AG04449 (cell line): Measurements from ENCODE around the gene CTSC.
"Not testable (repeated sequence)": the region's sequence is repeated elsewhere in the genome, so short reads cannot be mapped to it uniquely, and the experiment has no call there.

Source experiments
- CTCF ChIA-PET: fragments of 350-600 bp; formaldehyde crosslinking; extraction: SDS; loops from one replicate; lab custom pipeline; 2021; ENCODE audit warnings: antibody characterized with exemption; lab: Yijun Ruan, JAX
- POLR2A ChIA-PET: fragments of 400-600, 350-600 bp; formaldehyde crosslinking; extraction: SDS; loops from one replicate; lab custom pipeline; 2020; ENCODE audit warnings: antibody characterized with exemption, inconsistent platforms; lab: Yijun Ruan, JAX
- DNase-seq: peaks from one replicate; pipeline ENCODE4 v3.0.0-alpha.2; 2010; ENCODE audit warnings: low read depth, low spot score
- H3K4me3 ChIP-seq: 2 replicates; pipeline ENCODE4 v1.5.1; 2011; ENCODE audit warnings: low read depth, mild to moderate bottlenecking, control low read depth, low read length
- TF ChIP-seq, protein P1 (sequence below): IDR thresholded peaks from one replicate; pipeline ENCODE4 v1.5.1; 2011; ENCODE audit warnings: mild to moderate bottlenecking, moderate library complexity, low read length, control low read depth, inconsistent platforms; ENCODE audit not compliant: insufficient read depth; ENCODE audit errors: missing control alignments

The CTSC gene

DNA sequence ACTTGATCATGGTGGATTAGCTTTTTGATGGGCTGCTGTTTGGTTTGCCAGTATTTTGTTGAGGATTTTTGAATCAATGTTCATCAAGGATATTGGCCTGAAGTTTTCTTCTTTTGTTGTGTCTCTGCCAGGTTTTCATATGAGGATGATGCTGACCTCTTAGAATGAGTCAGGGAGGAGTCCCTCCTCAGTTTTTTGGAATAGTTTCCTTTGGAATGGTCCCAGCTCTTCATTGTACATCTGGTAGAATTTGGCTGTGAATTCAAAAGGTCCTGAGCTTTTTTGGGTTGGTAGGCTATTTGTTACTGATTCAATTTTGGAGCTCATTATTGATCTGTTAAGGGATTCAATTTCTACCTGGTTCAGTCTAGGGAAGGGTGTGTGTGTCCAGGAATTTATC is 78.1 kb downstream of the CTSC start:
- TF ChIP-seq, protein P1, sequence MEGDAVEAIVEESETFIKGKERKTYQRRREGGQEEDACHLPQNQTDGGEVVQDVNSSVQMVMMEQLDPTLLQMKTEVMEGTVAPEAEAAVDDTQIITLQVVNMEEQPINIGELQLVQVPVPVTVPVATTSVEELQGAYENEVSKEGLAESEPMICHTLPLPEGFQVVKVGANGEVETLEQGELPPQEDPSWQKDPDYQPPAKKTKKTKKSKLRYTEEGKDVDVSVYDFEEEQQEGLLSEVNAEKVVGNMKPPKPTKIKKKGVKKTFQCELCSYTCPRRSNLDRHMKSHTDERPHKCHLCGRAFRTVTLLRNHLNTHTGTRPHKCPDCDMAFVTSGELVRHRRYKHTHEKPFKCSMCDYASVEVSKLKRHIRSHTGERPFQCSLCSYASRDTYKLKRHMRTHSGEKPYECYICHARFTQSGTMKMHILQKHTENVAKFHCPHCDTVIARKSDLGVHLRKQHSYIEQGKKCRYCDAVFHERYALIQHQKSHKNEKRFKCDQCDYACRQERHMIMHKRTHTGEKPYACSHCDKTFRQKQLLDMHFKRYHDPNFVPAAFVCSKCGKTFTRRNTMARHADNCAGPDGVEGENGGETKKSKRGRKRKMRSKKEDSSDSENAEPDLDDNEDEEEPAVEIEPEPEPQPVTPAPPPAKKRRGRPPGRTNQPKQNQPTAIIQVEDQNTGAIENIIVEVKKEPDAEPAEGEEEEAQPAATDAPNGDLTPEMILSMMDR, result no peak
- ChIA-PET POLR2A (no interaction called here), CTCF (interaction anchor here (1.6 kb wide), 1 partner anchor 285 kb away, joined by 5 read pairs; no protein-coding TSS in a partner anchor)
- H3K4me3 ChIP-seq, result no peak overlapping the region
- no peak for DNase-seq

DNA sequence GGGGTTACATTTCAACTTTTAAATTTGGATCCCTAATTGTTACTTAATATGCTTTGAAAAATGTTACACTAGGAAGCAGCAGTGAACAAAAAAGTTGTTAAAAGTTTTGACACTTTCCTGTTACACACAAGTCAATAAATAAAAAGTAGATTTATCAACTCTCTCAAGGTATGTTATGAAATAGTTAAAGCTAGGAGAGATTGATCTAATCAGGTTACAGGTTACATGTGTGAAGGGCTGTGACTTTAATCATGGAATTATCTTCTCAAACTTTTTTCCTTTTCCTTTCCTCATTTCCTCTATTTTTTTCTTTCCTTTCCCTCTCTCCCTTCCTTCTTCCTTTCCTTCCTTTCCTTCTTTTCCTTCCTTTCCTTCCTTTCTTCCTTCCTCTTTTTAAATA is 85.3 kb downstream of the CTSC start:
- TF ChIP-seq, protein P1, result no peak
- ChIA-PET POLR2A (no interaction called here), CTCF (interaction anchor here (0.9 kb wide), 1 partner anchor 20 kb away, joined by 4 read pairs; no protein-coding TSS in a partner anchor)

DNA sequence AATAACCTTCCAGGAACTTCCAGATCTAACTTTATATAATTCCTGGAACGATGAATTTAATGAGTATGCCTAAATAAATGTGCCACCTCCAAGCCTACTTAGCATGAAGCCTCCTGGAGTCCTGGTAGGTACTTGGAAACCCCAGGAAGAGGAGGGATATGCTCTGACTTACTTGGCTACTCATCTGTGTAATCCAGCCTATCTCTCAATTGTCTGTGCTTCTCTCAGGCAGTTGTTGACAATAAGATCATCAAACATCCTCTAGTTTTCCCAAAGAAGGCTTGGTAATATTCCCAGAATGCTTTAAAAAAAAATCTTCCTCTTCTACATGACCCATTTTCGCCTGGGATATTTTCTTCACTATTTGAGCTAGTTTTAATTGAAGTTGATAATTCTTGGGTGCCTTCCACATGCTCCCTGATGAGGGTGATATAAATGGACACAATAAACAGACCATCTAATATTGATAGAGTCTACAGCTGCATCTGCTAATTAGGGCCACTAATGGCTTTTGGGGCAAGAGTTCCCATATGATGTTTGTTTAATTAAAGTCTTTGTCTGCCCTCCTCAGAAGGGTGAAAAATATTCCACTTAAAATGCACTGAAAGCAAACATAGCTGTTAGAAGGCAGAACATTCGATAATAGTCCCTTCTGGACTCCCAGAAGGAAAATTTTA is 86.8 kb downstream of the CTSC start:
- no peak overlapping the region for H3K4me3 ChIP-seq
- ChIA-PET POLR2A (no interaction called here), CTCF (no interaction called here)
- DNase-seq, result no peak
- TF ChIP-seq, protein P1, result no peak

More for the DNA sequence above, 85.3 kb downstream of the CTSC start:
- H3K4me3 ChIP-seq, result no peak overlapping the region
- DNase-seq, result no peak

DNA sequence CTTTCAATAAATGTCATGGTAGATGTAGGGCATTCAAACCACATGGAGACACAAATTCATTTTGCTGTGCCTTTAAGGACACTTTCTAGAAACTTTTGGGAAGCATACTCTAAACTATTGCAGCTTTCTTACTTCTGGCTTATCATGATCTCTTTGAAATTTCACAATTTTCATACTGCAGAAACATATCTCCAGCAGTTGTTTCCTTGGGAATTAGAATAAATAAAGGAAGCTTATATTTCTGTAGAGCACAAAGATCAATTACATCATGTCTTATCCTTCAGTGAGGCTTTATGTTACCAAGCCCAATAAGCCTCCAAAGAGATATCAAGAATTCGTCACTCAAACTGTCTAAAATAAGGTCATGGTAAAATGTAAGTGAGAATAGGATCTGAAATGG is 87.8 kb downstream of the CTSC start:
- POLR2A ChIA-PET, result no interaction called here
- DNase-seq, result no peak
- CTCF ChIA-PET, result interaction anchor here (1.0 kb wide), 1 partner anchor 18 kb away, joined by 3 read pairs; no protein-coding TSS in a partner anchor
- TF ChIP-seq, protein P1, result no peak
- H3K4me3 ChIP-seq, result no peak overlapping the region

DNA sequence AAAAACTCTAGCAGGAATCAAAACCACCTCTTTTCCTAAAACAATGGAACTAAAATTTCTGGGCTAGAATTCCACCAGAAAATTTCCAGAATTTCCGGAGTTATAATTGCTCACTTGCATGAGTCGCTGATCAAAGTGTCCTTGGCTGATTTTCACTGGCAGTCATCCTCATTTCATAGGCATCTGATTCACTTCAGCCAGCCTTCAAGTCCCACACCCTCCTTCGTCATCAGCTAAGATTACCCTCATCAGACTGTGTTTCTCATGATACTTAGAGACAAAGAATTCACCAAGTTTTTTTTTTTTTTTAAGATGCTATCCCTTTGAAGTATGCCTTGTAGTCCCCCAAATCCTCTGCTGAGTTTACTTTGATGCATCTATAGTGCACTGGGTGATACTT is 90.8 kb downstream of the CTSC start:
- ChIA-PET CTCF (no interaction called here), POLR2A (no interaction called here)
- H3K4me3 ChIP-seq, result no peak overlapping the region
- TF ChIP-seq, protein P1, result no peak
- peak; percentile 31 for DNase-seq

DNA sequence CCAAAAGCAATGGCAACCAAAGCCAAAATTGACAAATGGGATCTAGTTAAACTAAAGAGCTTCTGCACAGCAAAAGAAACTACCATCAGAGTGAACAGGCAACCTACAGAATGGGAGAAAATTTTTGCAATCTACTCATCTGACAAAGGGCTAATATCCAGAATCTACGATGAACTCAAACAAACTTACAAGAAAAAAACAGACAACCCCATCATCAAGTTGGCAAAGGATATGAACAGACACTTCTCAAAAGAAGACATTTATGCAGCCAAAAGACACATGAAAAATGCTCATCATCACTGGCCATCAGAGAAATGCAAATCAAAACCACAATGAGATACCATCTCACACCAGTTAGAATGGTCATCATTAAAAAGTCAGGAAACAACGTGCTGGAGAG is 92.0 kb downstream of the CTSC start:
- H3K4me3 ChIP-seq, POLR2A ChIA-PET, DNase-seq, CTCF ChIA-PET: not testable (repeated sequence)
